HG03139 (cell line): ENCODE data around the gene CTAG1A.
"Not testable (repeated sequence)": the region's sequence is repeated elsewhere in the genome, so short reads cannot be mapped to it uniquely, and the experiment has no call there.

Experiments used
- ATAC-seq: cut with Tn5 transposase; IDR thresholded peaks from one replicate; pipeline ENCODE4 v1.9.1; 2021; ENCODE audit not compliant: unreplicated experiment

Gene CTAG1A

GRCh38 chrX:154570361-154570760 is 14.6 kb upstream of the CTAG1A start:
- ATAC-seq = not testable (repeated sequence)

- not testable (repeated sequence) for ATAC-seq
These were observed 11.9 kb upstream of the CTAG1A start for GRCh38 chrX:154573061-154573460.

GRCh38 chrX:154575076-154575475 is 9.9 kb upstream of the CTAG1A start:
- ATAC-seq = not testable (repeated sequence)

GRCh38 chrX:154582994-154583393 is 1.9 kb upstream of the CTAG1A start:
- ATAC-seq = not testable (repeated sequence)

GRCh38 chrX:154590415-154590814 is 5.5 kb downstream of the CTAG1A start:
- not testable (repeated sequence) for ATAC-seq

GRCh38 chrX:154592505-154592904 is 7.6 kb downstream of the CTAG1A start:
- ATAC-seq = no peak

- ATAC-seq = no peak
These were observed 8.3 kb downstream of the CTAG1A start for GRCh38 chrX:154593201-154593600.

- no peak for ATAC-seq
These were observed 9.6 kb downstream of the CTAG1A start for GRCh38 chrX:154594491-154594890.

GRCh38 chrX:154595559-154596249 is 10.8 kb downstream of the CTAG1A start:
- ATAC-seq = no peak

- no peak for ATAC-seq
These were observed 11.5 kb downstream of the CTAG1A start for GRCh38 chrX:154596290-154596929.

- no peak for ATAC-seq
These were observed 12.3 kb downstream of the CTAG1A start for GRCh38 chrX:154597221-154597620.

GRCh38 chrX:154598656-154599055 is 13.7 kb downstream of the CTAG1A start:
- no peak for ATAC-seq

- no peak for ATAC-seq
These were observed 14.6 kb downstream of the CTAG1A start for GRCh38 chrX:154599531-154599930.

GRCh38 chrX:154600759-154601374 is 15.9 kb downstream of the CTAG1A start:
- ATAC-seq = no peak

- ATAC-seq = no peak
These were observed 17.3 kb downstream of the CTAG1A start for GRCh38 chrX:154602226-154602625.

GRCh38 chrX:154602766-154603437 is 18.0 kb downstream of the CTAG1A start:
- ATAC-seq = no peak

GRCh38 chrX:154603438-154604430 is 18.8 kb downstream of the CTAG1A start:
- ATAC-seq = no peak

GRCh38 chrX:154605566-154605965 is 20.6 kb downstream of the CTAG1A start:
- no peak for ATAC-seq

GRCh38 chrX:154607370-154607769 is 22.4 kb downstream of the CTAG1A start:
- ATAC-seq = no peak

- not testable (repeated sequence) for ATAC-seq
These were observed 23.0 kb downstream of the CTAG1A start for GRCh38 chrX:154607976-154608375.
